ELF-1 (cell line): Measurements from ENCODE around the gene HOOK2.
A peak's percentile ranks its signal among the peaks of the same experiment; 100 is the strongest.

ENCODE experiments used
- DNase-seq: peaks from one replicate; pipeline ENCODE4 v3.0.0-alpha.2; 2016; ENCODE audit warnings: low read depth, low spot score

Gene HOOK2

GRCh38 chr19:12794196-12794941 lies 19.0 kb upstream of the HOOK2 start:
- no peak for DNase-seq

GRCh38 chr19:12793290-12794195 lies 18.2 kb upstream of the HOOK2 start:
- peak; percentile 95 for DNase-seq

GRCh38 chr19:12792853-12793289 lies 17.5 kb upstream of the HOOK2 start:
- DNase-seq, result no peak

GRCh38 chr19:12792051-12792852 lies 16.9 kb upstream of the HOOK2 start:
- DNase-seq, result peak; percentile 78

GRCh38 chr19:12791345-12792050 lies 16.1 kb upstream of the HOOK2 start, which contains the start of gene JUNB:
JUNB (plus strand) TSS chr19:12791486; CDS start chr19:12791772, 286 bp downstream.
- DNase-seq, result peak; percentile 91

DNA sequence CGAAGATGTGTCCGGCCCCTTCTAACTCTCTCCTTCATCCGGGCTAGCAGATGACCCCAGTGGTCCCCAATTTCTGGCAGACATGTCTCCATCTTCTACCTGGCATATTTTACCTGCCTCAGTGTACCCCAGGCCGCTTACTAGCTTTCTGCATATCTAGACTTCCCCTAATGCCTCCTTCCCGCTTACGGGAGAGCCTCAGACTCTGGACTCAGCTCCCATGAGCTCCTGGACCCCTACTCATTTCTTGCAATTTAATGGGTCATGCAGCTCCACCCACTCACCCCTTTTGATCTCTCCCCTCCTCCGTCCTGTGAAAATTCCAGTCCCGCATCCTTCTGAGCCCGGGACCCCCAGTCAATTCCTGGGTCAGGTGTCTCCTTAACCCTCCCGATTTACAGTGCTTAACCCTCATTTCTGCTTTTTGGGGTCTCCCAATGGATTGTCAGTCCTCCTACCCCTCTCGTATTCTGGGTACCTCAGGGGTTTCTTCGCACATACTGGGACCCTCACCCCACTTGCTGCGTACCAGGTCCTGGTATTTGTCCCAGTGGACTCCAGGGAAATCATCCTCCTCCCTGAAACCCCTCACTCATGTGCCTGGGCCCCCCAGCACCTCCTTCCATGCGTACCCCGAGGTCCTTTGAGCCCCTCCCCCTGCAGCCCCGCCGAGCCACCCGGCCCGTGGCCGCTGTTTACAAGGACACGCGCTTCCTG lies 15.4 kb upstream of the HOOK2 start:
- no peak for DNase-seq

- DNase-seq, result peak; percentile 95
Measured at GRCh38 chr19:12789904-12790619, 14.7 kb upstream of the HOOK2 start.

GRCh38 chr19:12789098-12789903 lies 13.9 kb upstream of the HOOK2 start:
- no peak for DNase-seq

DNA sequence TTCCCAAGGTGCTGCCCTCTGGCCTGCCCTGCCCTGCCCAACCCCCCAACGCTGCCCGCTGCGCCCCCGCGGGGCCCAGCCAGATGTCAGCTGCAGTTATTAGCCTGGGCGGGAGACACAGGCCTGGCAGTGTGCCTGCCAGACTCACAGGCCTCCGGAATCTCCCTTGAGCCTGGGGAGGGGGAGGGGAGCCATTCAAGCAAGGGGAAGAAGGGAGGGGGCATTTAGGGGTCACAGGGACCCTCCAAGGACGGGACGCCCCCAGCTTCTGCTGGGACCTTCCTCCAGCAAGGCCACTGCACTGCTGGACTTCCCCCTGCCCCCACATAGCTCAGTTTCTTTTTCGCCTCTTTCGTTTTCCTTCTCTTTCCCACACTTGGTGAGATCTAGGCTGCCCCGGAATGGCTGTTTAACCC lies 13.3 kb upstream of the HOOK2 start:
- peak; percentile 65 for DNase-seq

GRCh38 chr19:12788042-12788681 lies 12.8 kb upstream of the HOOK2 start:
- DNase-seq, result no peak

- no peak for DNase-seq
Measured at GRCh38 chr19:12787458-12787857, 12.1 kb upstream of the HOOK2 start.

- no peak for DNase-seq
Measured at GRCh38 chr19:12786952-12787351, 11.6 kb upstream of the HOOK2 start.

- DNase-seq, result no peak
Measured at GRCh38 chr19:12786141-12786870, 11.0 kb upstream of the HOOK2 start.

DNA sequence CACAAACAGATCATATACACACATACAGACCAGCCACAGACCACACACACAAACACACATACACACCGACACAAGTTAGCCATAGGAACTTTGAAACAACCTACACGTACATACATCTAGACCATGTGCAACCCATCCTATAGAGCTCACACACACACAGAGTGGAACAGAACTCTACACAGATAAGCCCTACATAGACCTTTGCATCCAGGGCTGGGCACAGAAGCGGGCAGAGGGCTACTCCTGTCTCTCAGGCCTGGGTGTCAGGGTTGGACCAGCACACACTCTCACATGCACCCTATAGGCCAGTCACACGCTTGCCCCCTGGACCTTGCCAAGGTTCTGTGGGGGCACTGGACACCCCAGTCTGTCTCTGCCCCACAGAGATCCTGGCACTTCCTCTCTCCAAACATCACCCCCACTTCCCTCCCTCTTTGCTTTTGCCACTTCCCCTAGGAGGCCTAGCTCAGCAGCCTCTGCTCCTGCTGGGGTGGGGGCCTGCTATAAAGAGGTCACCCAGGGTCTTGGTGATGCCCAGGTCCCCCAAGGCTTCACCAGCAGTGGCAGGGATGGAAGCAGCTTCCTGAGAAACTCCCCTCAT lies 10.2 kb upstream of the HOOK2 start:
- DNase-seq, result no peak

DNA sequence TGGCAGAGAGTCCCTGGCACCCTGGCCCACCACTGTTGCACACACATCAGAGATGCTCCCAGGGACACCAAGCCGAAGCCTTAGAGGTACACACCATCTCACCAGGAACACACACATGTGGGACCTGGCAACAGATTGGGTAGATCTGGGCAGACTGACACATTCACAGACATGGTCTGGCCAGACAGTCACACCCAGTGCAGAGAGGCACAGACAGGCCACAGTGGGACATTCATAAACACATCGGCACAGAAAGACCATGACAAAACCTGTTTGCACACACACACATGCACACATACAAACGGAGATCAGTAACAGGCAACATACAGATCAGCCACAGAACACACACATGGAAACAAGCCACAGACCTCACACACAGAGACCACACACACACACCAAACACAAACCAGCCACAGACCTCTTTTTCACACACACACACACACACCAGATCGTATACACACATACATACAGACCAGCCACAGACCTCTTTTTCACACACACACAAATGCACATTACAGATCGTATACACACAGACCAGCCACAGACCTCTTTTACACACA lies 9.6 kb upstream of the HOOK2 start:
- DNase-seq, result no peak

DNA sequence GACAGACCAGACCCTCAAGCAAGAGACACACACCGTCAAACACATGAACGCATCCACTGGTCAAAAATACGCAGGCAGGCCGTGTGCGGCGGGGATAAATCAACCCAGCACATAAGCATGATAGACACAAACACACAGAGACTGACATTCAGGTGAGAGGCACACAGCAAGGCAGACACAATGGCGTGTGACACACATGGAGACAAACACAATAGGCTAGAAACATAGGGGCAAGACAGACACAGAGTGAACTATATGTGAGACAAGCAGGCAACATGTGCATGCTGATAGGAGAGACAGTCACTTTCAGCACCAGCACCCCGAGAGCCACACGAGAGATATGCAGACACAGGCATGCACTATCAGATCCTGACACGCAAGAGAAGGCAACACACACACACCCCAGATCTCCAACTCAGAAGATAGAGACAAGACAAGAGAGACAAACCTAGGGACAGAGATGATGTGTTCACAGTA lies 9.1 kb upstream of the HOOK2 start:
- DNase-seq, result no peak

- DNase-seq, result no peak
Measured at GRCh38 chr19:12783849-12784393, 8.6 kb upstream of the HOOK2 start.
